Activated CD8-positive, alpha-beta memory T cell treated with anti-CD3 and anti-CD28 coated beads, Interleukin-2, amount 50 U/mL, for 48 hours (primary cell): Measurements from ENCODE around the gene SOHLH1.

ENCODE experiments used
- DNase-seq: peaks from one replicate; pipeline ENCODE4 v3.0.0-alpha.2; 2020

SOHLH1 gene

GRCh38 chr9:135699440-135699839, at the start of gene SOHLH1:
TSS of gene SOHLH1 (minus strand) at chr9:135699481. CDS start at chr9:135699467, 14 bp downstream.
- DNase-seq: no peak

GRCh38 chr9:135748676-135749075, 49.4 kb upstream of the SOHLH1 start:
- no peak for DNase-seq

GRCh38 chr9:135747311-135747710, 48.0 kb upstream of the SOHLH1 start:
- no peak for DNase-seq

GRCh38 chr9:135746565-135746964, 47.3 kb upstream of the SOHLH1 start:
- no peak for DNase-seq

- DNase-seq: no peak
Observed at GRCh38 chr9:135745686-135746324, 46.5 kb upstream of the SOHLH1 start.

GRCh38 chr9:135745189-135745588, 45.9 kb upstream of the SOHLH1 start:
- DNase-seq: no peak

- DNase-seq: no peak
Observed at GRCh38 chr9:135744333-135745070, 45.2 kb upstream of the SOHLH1 start.

GRCh38 chr9:135743546-135744332, 44.5 kb upstream of the SOHLH1 start:
- no peak for DNase-seq

- no peak for DNase-seq
Observed at GRCh38 chr9:135743021-135743420, 43.7 kb upstream of the SOHLH1 start.

- DNase-seq: no peak
Observed at GRCh38 chr9:135741276-135742219, 42.3 kb upstream of the SOHLH1 start.

- no peak for DNase-seq
Observed at GRCh38 chr9:135739271-135740220, 40.3 kb upstream of the SOHLH1 start.

GRCh38 chr9:135737840-135738521, 38.7 kb upstream of the SOHLH1 start:
- no peak for DNase-seq

- no peak for DNase-seq
Observed at GRCh38 chr9:135736979-135737839, 37.9 kb upstream of the SOHLH1 start.

- DNase-seq: no peak
Observed at GRCh38 chr9:135736272-135736978, 37.1 kb upstream of the SOHLH1 start.

- no peak for DNase-seq
Observed at GRCh38 chr9:135734616-135735144, 35.4 kb upstream of the SOHLH1 start.

GRCh38 chr9:135732569-135733257, 33.4 kb upstream of the SOHLH1 start:
- DNase-seq: no peak

- DNase-seq: no peak
Observed at GRCh38 chr9:135731454-135731853, 32.2 kb upstream of the SOHLH1 start.

GRCh38 chr9:135729480-135729879, 30.2 kb upstream of the SOHLH1 start:
- no peak for DNase-seq
